HUES48 (cell line): Measurements from ENCODE around the gene CYFIP1.

Experiments used
- H3K27ac ChIP-seq: one replicate; pipeline ENCODE4 v1.7.0; 2013; ENCODE audit warnings: low read depth, low read length, inconsistent platforms
- H3K27me3 ChIP-seq: 2 replicates; pipeline ENCODE4 v1.6.1; 2013; ENCODE audit warnings: mild to moderate bottlenecking, low read length; ENCODE audit not compliant: control insufficient read depth, insufficient read depth
- H3K36me3 ChIP-seq: 2 replicates; pipeline ENCODE4 v1.6.1; 2013; ENCODE audit warnings: low read length; ENCODE audit not compliant: control insufficient read depth, insufficient read depth
- H3K4me1 ChIP-seq: 2 replicates; pipeline ENCODE4 v1.6.1; 2013; ENCODE audit warnings: mild to moderate bottlenecking, low read length; ENCODE audit not compliant: control insufficient read depth, insufficient read depth
- H3K4me3 ChIP-seq: 2 replicates; pipeline ENCODE4 v1.5.1; 2013; ENCODE audit warnings: mild to moderate bottlenecking, low read depth, low read length
- H3K9ac ChIP-seq: 2 replicates; pipeline ENCODE4 v1.6.1; 2013; ENCODE audit warnings: mild to moderate bottlenecking, low read depth, low read length, moderate library complexity
- H3K9me3 ChIP-seq: 2 replicates; pipeline ENCODE4 v1.6.1; 2013; ENCODE audit warnings: low read length; ENCODE audit not compliant: control insufficient read depth, insufficient read depth

Gene CYFIP1

GRCh38 chr15:22949074-22949547, 31.1 kb downstream of the CYFIP1 start:
- Histone ChIP-seq H3K36me3 (peaks cover 7% of the 10 kb centered on the region; the same call in 1 of the 2 replicates), H3K27ac (peak overlapping the region; percentile 63), H3K4me3 (peak overlapping the region; percentile 30), H3K9me3 (no peaks in the 10 kb centered on the region), H3K4me1 (peaks cover 29% of the 10 kb centered on the region), H3K27me3 (peaks cover 2% of the 10 kb centered on the region; the same call in 1 of the 2 replicates), H3K9ac (no peak overlapping the region)

GRCh38 chr15:22948056-22948455, 32.1 kb downstream of the CYFIP1 start:
- H3K9me3 ChIP-seq = no peaks in the 10 kb centered on the region

GRCh38 chr15:22947101-22948000, 32.8 kb downstream of the CYFIP1 start:
- Histone ChIP-seq H3K27me3 (no peaks in the 10 kb centered on the region; the same call in 1 of the 2 replicates), H3K36me3 (peaks cover 22% of the 10 kb centered on the region), H3K9me3 (no peaks in the 10 kb centered on the region), H3K4me1 (peaks cover 18% of the 10 kb centered on the region; the same call in 1 of the 2 replicates), H3K4me3 (no peak overlapping the region), H3K9ac (no peak overlapping the region), H3K27ac (no peak overlapping the region)

More at GRCh38 chr15:22948056-22948455, 32.1 kb downstream of the CYFIP1 start:
- no peak overlapping the region for H3K4me3 ChIP-seq
- H3K4me1 ChIP-seq = peaks cover 24% of the 10 kb centered on the region
- H3K27ac ChIP-seq = no peak overlapping the region
- peaks cover 15% of the 10 kb centered on the region for H3K36me3 ChIP-seq
- no peak overlapping the region for H3K9ac ChIP-seq
- H3K27me3 ChIP-seq = no peaks in the 10 kb centered on the region; the same call in 1 of the 2 replicates

GRCh38 chr15:22945071-22945470, 35.1 kb downstream of the CYFIP1 start:
- Histone ChIP-seq H3K9me3 (no peaks in the 10 kb centered on the region), H3K9ac (no peak overlapping the region), H3K4me1 (peaks cover 18% of the 10 kb centered on the region; the same call in 1 of the 2 replicates), H3K27ac (no peak overlapping the region), H3K4me3 (no peak overlapping the region), H3K27me3 (no peaks in the 10 kb centered on the region), H3K36me3 (peaks cover 26% of the 10 kb centered on the region)

GRCh38 chr15:22944651-22945050, 35.5 kb downstream of the CYFIP1 start:
- Histone ChIP-seq H3K4me3 (no peak overlapping the region), H3K27ac (no peak overlapping the region), H3K36me3 (peaks cover 26% of the 10 kb centered on the region), H3K9ac (no peak overlapping the region), H3K4me1 (peaks cover 17% of the 10 kb centered on the region; the same call in 1 of the 2 replicates), H3K9me3 (no peaks in the 10 kb centered on the region), H3K27me3 (no peaks in the 10 kb centered on the region)

GRCh38 chr15:22942877-22943276, 37.3 kb downstream of the CYFIP1 start:
- Histone ChIP-seq H3K36me3 (peaks cover 41% of the 10 kb centered on the region), H3K27me3 (no peaks in the 10 kb centered on the region), H3K4me1 (0 out of 2 replicates have a peak, but pooled peaks cover under 1% of the 10 kb centered on the region), H3K27ac (no peak overlapping the region), H3K4me3 (no peak overlapping the region), H3K9me3 (no peaks in the 10 kb centered on the region), H3K9ac (no peak overlapping the region)

GRCh38 chr15:22942306-22942855, 37.8 kb downstream of the CYFIP1 start:
- no peaks in the 10 kb centered on the region for H3K9me3 ChIP-seq
- H3K36me3 ChIP-seq = peaks cover 43% of the 10 kb centered on the region
- no peaks in the 10 kb centered on the region for H3K4me1 ChIP-seq
- H3K9ac ChIP-seq = no peak overlapping the region
- no peak overlapping the region for H3K4me3 ChIP-seq
- no peak overlapping the region for H3K27ac ChIP-seq
- H3K27me3 ChIP-seq = no peaks in the 10 kb centered on the region

GRCh38 chr15:22941179-22941578, 39.0 kb downstream of the CYFIP1 start:
- H3K27ac ChIP-seq = no peak overlapping the region
- H3K9ac ChIP-seq = no peak overlapping the region
- H3K36me3 ChIP-seq = peaks cover 55% of the 10 kb centered on the region
- no peaks in the 10 kb centered on the region for H3K9me3 ChIP-seq
- H3K27me3 ChIP-seq = no peaks in the 10 kb centered on the region
- no peaks in the 10 kb centered on the region for H3K4me1 ChIP-seq
- no peak overlapping the region for H3K4me3 ChIP-seq

- H3K36me3 ChIP-seq = peaks cover 67% of the 10 kb centered on the region
- no peaks in the 10 kb centered on the region for H3K27me3 ChIP-seq
- no peak overlapping the region for H3K27ac ChIP-seq
- H3K9ac ChIP-seq = no peak overlapping the region
- H3K4me1 ChIP-seq = no peaks in the 10 kb centered on the region
- no peaks in the 10 kb centered on the region for H3K9me3 ChIP-seq
- H3K4me3 ChIP-seq = no peak overlapping the region
These were observed 40.5 kb downstream of the CYFIP1 start for GRCh38 chr15:22939652-22940061.

- H3K36me3 ChIP-seq = peaks cover 61% of the 10 kb centered on the region
- H3K27me3 ChIP-seq = no peaks in the 10 kb centered on the region
- H3K9ac ChIP-seq = no peak overlapping the region
- H3K9me3 ChIP-seq = no peaks in the 10 kb centered on the region
- no peaks in the 10 kb centered on the region for H3K4me1 ChIP-seq
- no peak overlapping the region for H3K4me3 ChIP-seq
- no peak overlapping the region for H3K27ac ChIP-seq
These were observed 41.1 kb downstream of the CYFIP1 start for GRCh38 chr15:22939051-22939450.
